NB4 (cell line): ENCODE measurements around the gene M1AP.

Experiments
- CTCF ChIP-seq: IDR thresholded peaks from one replicate; pipeline ENCODE4 v1.5.1; 2012; ENCODE audit warnings: low read depth, low read length
- MYC ChIP-seq: IDR thresholded peaks from 2 replicates; pipeline ENCODE4 v1.6.1; 2011; ENCODE audit warnings: low read depth, low read length
- POLR2A ChIP-seq: IDR thresholded peaks from 2 replicates; pipeline ENCODE4 v1.6.1; 2011; ENCODE audit warnings: mild to moderate bottlenecking; ENCODE audit not compliant: insufficient read length; ENCODE audit errors: extremely low read depth

- no peak for TF ChIP-seq CTCF
- no peak for TF ChIP-seq POLR2A
- TF ChIP-seq MYC, result peak; percentile 52; the same call in 1 of the 2 replicates
Measured at GRCh38 chr2:74576863-74577229, 71.3 kb downstream of the M1AP start.
